T-cell (primary cell): ENCODE results near the gene EXOC4. TPM values are rescaled to one million over a fixed set of nuclear protein-coding genes. Genes with fewer than 3 reads are reported as not detected.

Experiments used
- ATAC-seq, 4 experiments: fragments of 200-7000 bp in 3 of 4; fragments of 150-1000 bp in 1 of 4; cut with Tn5 transposase; replicated peaks in 1 of 4; 1 replicate in 3 of 4; 2 replicates in 1 of 4; pipeline ENCODE4 v1.10.0; 2021; ENCODE audit warnings: moderate library complexity in 3 of 4, mild to moderate bottlenecking in 2 of 4, moderate number of reproducible peaks in 1 of 4
- CTCF ChIA-PET, 2 donors: fragments of 300-600 bp; sonication (Branson Sonifier 250); formaldehyde crosslinking; loops; one replicate each; lab custom pipeline; 2022; ENCODE audit warnings: antibody characterized with exemption in 2 of 2; lab: Charles Lee
- POLR2A ChIA-PET, 2 donors: fragments of 300-600 bp; sonication (Branson Sonifier 250); formaldehyde crosslinking; loops; one replicate each; lab custom pipeline; 2022; ENCODE audit warnings: antibody characterized with exemption in 2 of 2; lab: Charles Lee
- DNase-seq, 35 experiments: peaks; one replicate each; pipeline versions ENCODE4 v3.0.0 to v3.0.0-alpha.2; 2013 to 2023
- H3K27ac ChIP-seq: one replicate; pipeline ENCODE4 v1.5.1; 2013; ENCODE audit warnings: low read length
- H3K27me3 ChIP-seq, 2 experiments: replicated peaks in 1 of 2; 1 replicate in 1 of 2; 2 replicates in 1 of 2; pipeline versions ENCODE4 v1.6.1 to v1.7.0; 2013; ENCODE audit warnings: low read length in 1 of 2, mixed read lengths in 1 of 2; ENCODE audit not compliant: control insufficient read depth in 2 of 2, insufficient read depth in 2 of 2; ENCODE audit errors: extremely low read depth in 1 of 2
- H3K36me3 ChIP-seq, 2 donors: 1 replicate in 1 of 2; 2 replicates in 1 of 2; pipeline versions ENCODE4 v1.6.1 to v1.7.0; 2013; ENCODE audit warnings: low read length in 1 of 2; ENCODE audit not compliant: control insufficient read depth in 2 of 2, insufficient read depth in 1 of 2; ENCODE audit errors: extremely low read depth in 1 of 2
- H3K4me1 ChIP-seq, 2 experiments: 1 replicate in 1 of 2; 2 replicates in 1 of 2; pipeline versions ENCODE4 v1.6.1 to v1.7.0; 2013; ENCODE audit warnings: low read length in 2 of 2, mixed read lengths in 1 of 2; ENCODE audit not compliant: insufficient read depth in 2 of 2, control insufficient read depth in 1 of 2; ENCODE audit errors: extremely low read depth in 1 of 2
- H3K4me3 ChIP-seq, 2 donors: 1 replicate in 1 of 2; 2 replicates in 1 of 2; pipeline versions ENCODE4 v1.5.1 to v1.7.0; 2013; ENCODE audit warnings: mild to moderate bottlenecking in 2 of 2, low read length in 1 of 2, moderate library complexity in 1 of 2; ENCODE audit not compliant: control insufficient read depth in 1 of 2; ENCODE audit errors: extremely low read depth in 1 of 2
- H3K9me3 ChIP-seq: 2 replicates; pipeline ENCODE4 v1.7.0; 2013
- H3K27ac Mint-ChIP-seq, 2 donors: one replicate each; pipeline ENCODE4 v1.8.0; 2020 to 2021; ENCODE audit warnings: mild to moderate bottlenecking in 2 of 2, mixed read lengths in 2 of 2
- H3K27me3 Mint-ChIP-seq, 2 donors: one replicate each; pipeline ENCODE4 v1.8.0; 2021 to 2022; ENCODE audit warnings: mixed read lengths in 2 of 2
- H3K36me3 Mint-ChIP-seq: one replicate; pipeline ENCODE4 v1.8.0; 2021; ENCODE audit warnings: mixed read lengths
- H3K4me1 Mint-ChIP-seq, 3 donors: one replicate each; pipeline ENCODE4 v1.8.0; 2020 to 2022; ENCODE audit warnings: mixed read lengths in 3 of 3, mild to moderate bottlenecking in 1 of 3
- H3K4me3 Mint-ChIP-seq, 3 donors: one replicate each; pipeline ENCODE4 v1.8.0; 2020 to 2022; ENCODE audit warnings: mild to moderate bottlenecking in 3 of 3, mixed read lengths in 3 of 3, moderate library complexity in 3 of 3
- H3K9me3 Mint-ChIP-seq, 3 donors: one replicate each; pipeline ENCODE4 v1.8.0; 2020 to 2022; ENCODE audit warnings: mixed read lengths in 3 of 3
- WGBS: methylation state at CpG from one replicate; pipeline ENCODE4 v1.1.5; 2013; ENCODE audit warnings: missing lambda C conversion rate; ENCODE audit not compliant: insufficient coverage; 5-methylcytosine and 5-hydroxymethylcytosine counted together
- total RNA-seq, 35 experiments: library from RNA in 6 of 35; stranded (reverse) in 6 of 35; fragments of 120-200 nt in 1 of 35; gene quantifications; one replicate each; pipeline versions ENCODE4 v1.2.1 to v1.2.4 and lab custom pipeline; 2013 to 2026

EXOC4 gene
- total RNA-seq, 5 donors from 2014 or later (not counting 1 experiment from before 2014, with no cell fraction given) = 58.2 to 108 (median 64.8) TPM

DNA sequence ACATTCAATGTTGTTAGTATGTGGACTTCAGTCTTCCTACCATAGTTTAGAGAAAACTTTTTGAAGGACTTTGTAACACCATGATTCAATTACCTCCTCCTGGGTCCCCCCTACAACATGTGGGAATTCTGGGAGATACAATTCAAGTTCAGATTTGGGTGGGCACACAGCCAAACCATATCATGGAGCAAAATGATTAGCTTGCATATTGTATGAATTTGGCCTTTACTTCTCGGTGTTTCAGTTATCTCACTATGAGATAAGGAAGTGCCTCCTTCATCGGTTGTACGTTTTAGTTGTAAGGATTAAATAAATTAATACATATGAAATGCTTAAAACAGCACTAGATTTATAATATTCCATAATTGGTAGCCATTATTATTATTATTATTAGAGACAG, 428.7 kb downstream of the EXOC4 start:
- peaks cover 45% of the 10 kb centered on the region for H3K36me3 Mint-ChIP-seq
- H3K4me3 Mint-ChIP-seq = no peak overlapping the region
- no CpG with 5 or more reads among the region's 3 CpGs for WGBS
- H3K27me3 Mint-ChIP-seq = no peaks in the 10 kb centered on the region
- ATAC-seq (no peak), DNase-seq (no peak)
- POLR2A ChIA-PET = no interaction called here
- Histone ChIP-seq H3K27ac (no peak overlapping the region), H3K4me1 (no peaks in the 10 kb centered on the region), H3K4me3 (no peak overlapping the region), H3K36me3 (no peaks in the 10 kb centered on the region), H3K9me3 (no peaks in the 10 kb centered on the region), H3K27me3 (no peaks in the 10 kb centered on the region)
- H3K9me3 Mint-ChIP-seq = no peaks in the 10 kb centered on the region
- H3K4me1 Mint-ChIP-seq = no peaks in the 10 kb centered on the region
- H3K27ac Mint-ChIP-seq = no peak overlapping the region
- CTCF ChIA-PET = no interaction called here

DNA sequence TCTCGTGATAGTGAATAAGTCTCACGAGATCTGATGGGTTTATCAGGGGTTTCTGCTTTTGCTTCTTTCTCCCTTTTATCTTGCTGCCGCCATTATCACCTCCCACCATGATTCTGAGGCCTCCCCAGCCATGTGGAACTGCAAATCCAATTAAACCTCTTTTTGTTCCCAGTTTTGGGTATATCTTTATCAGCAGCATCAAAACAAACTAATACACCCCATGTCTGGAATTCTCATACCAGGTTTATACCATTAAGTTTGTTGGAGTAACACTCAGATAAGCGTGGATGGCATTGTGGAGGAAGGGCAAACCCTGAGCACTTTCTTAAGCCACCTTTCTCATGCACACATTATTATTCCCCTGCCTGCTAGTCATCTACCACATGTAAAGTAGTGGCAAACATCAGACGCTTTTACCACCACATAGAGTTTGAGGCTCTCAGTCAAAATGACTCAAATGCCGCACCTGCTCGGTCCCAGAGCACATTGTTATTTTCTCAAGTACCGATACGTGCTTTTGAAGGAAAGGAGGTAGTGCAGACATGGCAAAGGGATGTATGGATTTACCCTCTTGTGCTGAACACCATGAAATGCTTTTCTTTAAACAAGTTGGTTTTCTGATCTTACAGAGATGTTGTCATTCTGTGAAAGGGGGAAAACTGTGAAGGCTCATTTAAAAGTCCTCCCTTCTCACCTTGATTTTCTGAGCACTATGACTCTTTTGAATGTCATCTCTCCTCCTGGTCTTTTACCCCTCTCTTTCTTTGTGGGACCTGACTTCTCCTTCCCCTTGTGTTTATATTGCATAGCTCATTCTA, 429.7 kb downstream of the EXOC4 start:
- ChIA-PET CTCF (interaction anchor here in 1 of 2 donors (0.7 kb wide), 1 partner anchor 450 kb away, joined by 3 read pairs; no protein-coding TSS in a partner anchor), POLR2A (no interaction called here)
- 42% methylated on average over 3 of the region's 9 CpGs for WGBS
- no peak overlapping the region for H3K4me3 ChIP-seq
- H3K36me3 Mint-ChIP-seq = peaks cover 48% of the 10 kb centered on the region
- H3K4me1 ChIP-seq = no peaks in the 10 kb centered on the region
- DNase-seq (no peak), ATAC-seq (no peak)
- H3K27me3 ChIP-seq = no peaks in the 10 kb centered on the region
- no peaks in the 10 kb centered on the region for H3K9me3 Mint-ChIP-seq
- no peaks in the 10 kb centered on the region for H3K4me1 Mint-ChIP-seq
- no peaks in the 10 kb centered on the region for H3K27me3 Mint-ChIP-seq
- H3K4me3 Mint-ChIP-seq = no peak overlapping the region
- H3K27ac Mint-ChIP-seq = no peak overlapping the region
- H3K27ac ChIP-seq = no peak overlapping the region
- no peaks in the 10 kb centered on the region for H3K36me3 ChIP-seq
- no peaks in the 10 kb centered on the region for H3K9me3 ChIP-seq

DNA sequence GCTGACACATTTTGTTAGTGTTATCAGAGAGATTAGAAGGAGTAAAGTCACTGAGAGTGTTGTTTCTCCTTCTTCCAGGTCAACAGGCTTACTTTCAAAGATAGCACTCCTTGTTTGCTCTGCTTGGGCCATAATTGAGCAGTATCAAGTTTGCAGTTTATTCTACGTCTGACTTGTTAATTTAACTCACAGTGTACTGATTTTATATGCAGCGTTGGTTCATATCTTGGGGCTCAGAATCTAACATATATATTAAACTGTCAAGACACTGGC, 430.2 kb downstream of the EXOC4 start:
- Mint-ChIP-seq H3K27me3 (no peaks in the 10 kb centered on the region), H3K4me1 (no peaks in the 10 kb centered on the region), H3K9me3 (no peaks in the 10 kb centered on the region), H3K4me3 (no peak overlapping the region), H3K27ac (no peak overlapping the region), H3K36me3 (peaks cover 48% of the 10 kb centered on the region)
- POLR2A ChIA-PET = interaction anchor here in 1 of 2 donors (0.6 kb wide), 1 partner anchor 125 kb away, joined by 3 read pairs; no protein-coding TSS in a partner anchor
- H3K36me3 ChIP-seq = no peaks in the 10 kb centered on the region
- DNase-seq (no peak), ATAC-seq (no peak)
- CTCF ChIA-PET = interaction anchor here in 1 of 2 donors (0.7 kb wide), 1 partner anchor 450 kb away, joined by 3 read pairs; no protein-coding TSS in a partner anchor
- H3K27me3 ChIP-seq = no peaks in the 10 kb centered on the region
- no peak overlapping the region for H3K4me3 ChIP-seq
- no peaks in the 10 kb centered on the region for H3K4me1 ChIP-seq
- WGBS = no CpG with 5 or more reads among the region's 2 CpGs
- no peak overlapping the region for H3K27ac ChIP-seq
- no peaks in the 10 kb centered on the region for H3K9me3 ChIP-seq

DNA sequence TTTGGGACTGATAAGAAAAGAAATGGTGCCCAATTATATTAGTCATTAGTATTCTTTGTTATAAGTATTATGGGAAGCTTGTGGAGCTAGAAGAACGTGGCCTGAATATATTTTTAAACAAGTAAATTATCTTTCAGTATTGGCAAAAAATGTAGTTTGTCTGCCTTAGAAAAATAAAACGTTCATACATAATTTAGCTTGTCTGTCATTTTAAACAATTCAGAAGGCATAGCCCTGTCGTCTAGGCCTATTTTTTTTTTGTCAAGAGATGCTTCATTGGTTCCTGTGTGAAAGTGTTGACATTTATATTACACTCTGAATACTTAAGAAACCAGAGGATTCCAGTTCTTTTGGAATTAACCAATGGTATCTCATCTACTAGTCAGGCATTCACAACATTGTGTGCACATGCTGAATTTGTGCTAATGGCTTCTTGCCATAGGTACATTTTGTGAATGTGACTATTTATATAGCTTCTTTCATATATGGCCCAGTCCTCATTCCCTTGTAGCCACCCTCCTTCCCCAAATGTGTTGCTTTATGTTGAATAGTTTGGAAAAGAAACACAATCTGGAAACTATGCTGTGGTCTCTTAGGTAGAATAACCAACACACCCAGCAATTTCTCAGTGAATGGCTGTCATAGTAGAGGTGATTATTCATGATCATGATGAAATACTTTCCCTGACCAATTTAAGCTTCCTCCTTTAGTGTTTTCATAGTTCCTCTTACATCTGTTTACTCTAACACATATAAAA, 435.8 kb downstream of the EXOC4 start:
- Mint-ChIP-seq H3K27me3 (no peaks in the 10 kb centered on the region), H3K4me3 (no peak overlapping the region), H3K4me1 (no peaks in the 10 kb centered on the region), H3K27ac (no peak overlapping the region), H3K9me3 (no peaks in the 10 kb centered on the region), H3K36me3 (peaks cover 43% of the 10 kb centered on the region)
- no peaks in the 10 kb centered on the region for H3K36me3 ChIP-seq
- H3K4me3 ChIP-seq = no peak overlapping the region
- no peaks in the 10 kb centered on the region for H3K27me3 ChIP-seq
- DNase-seq (no peak), ATAC-seq (no peak)
- no peaks in the 10 kb centered on the region for H3K9me3 ChIP-seq
- H3K4me1 ChIP-seq = no peaks in the 10 kb centered on the region
- no CpG with 5 or more reads among the region's 3 CpGs for WGBS
- H3K27ac ChIP-seq = no peak overlapping the region
- POLR2A ChIA-PET = interaction anchor here in 1 of 2 donors (0.6 kb wide), 1 partner anchor 22 kb away, joined by 3 read pairs; no protein-coding TSS in a partner anchor
- CTCF ChIA-PET = interaction anchor here in 1 of 2 donors (0.7 kb wide), 1 partner anchor 114 kb away, joined by 3 read pairs; no protein-coding TSS in a partner anchor

DNA sequence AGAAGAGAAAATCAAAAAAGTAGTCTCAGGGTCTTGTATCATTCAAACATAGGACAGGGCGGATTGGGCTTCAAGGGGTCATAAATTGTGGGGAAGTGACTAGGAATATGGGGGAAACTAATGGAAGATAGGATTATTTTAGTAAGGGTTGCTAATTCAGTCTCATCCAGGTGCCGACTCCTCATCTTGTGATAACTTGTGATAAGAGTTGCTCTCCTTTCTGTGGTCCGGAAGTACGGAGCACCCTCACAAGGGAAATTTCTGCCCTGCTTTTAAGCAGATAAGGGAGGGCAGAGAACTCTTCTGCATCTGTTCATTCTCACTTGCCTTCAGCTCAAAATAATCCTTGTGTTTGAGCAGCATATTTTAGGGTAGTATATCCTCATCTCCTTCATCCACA, 437.9 kb downstream of the EXOC4 start:
- no peak overlapping the region for H3K4me3 Mint-ChIP-seq
- 100% methylated on average over 1 of the region's 4 CpGs for WGBS
- Histone ChIP-seq H3K27me3 (no peaks in the 10 kb centered on the region), H3K4me3 (no peak overlapping the region), H3K4me1 (no peaks in the 10 kb centered on the region), H3K27ac (no peak overlapping the region), H3K9me3 (no peaks in the 10 kb centered on the region), H3K36me3 (no peaks in the 10 kb centered on the region)
- POLR2A ChIA-PET = no interaction called here
- DNase-seq (no peak), ATAC-seq (no peak)
- H3K27me3 Mint-ChIP-seq = no peaks in the 10 kb centered on the region
- H3K9me3 Mint-ChIP-seq = no peaks in the 10 kb centered on the region
- H3K27ac Mint-ChIP-seq = no peak overlapping the region
- H3K4me1 Mint-ChIP-seq = peaks cover 0 to 7% (median 2%) of the 10 kb centered on the region in 3 donors
- CTCF ChIA-PET = no interaction called here
- H3K36me3 Mint-ChIP-seq = peaks cover 37% of the 10 kb centered on the region

DNA sequence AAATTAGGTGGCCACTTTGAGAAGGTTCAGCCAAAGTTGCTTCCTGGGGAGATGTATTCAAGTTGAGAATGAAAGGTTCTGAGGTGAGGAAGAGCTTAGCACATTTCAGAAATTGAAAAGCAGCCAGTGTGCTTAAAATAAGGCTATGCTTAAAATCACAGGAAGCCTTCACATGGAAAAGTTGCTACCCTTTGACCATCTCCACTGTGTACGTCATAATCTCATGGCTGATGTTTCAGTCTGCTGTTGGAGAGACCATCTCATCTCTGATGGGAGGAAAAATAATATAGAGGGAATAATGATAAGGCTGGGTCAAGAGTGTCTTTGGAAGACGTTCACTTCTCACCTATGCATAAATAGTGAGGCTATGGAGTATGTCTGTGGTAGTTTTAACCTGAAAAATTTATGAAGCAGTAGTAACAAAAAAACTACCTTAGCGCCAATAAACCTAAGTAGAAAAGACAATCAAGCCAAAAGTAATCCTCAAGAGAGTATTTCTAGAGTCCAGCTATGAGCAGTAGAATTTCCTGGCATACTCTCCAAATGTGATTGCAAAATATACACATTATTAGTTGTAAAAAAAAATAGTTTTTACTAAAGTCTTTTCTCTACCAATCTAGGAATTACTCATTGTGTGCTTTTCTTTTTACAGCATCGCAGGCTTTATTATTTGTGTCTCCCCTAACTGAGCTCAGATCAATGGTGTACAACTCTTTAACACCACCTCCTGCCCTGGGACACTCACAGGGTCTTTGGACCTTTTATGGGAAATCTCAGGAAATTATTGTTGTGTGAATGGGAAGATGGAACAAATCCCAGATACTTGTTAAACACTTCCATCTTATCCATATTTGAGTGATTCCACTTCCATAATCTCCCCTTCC, 439.1 kb downstream of the EXOC4 start:
- Mint-ChIP-seq H3K27me3 (no peaks in the 10 kb centered on the region), H3K4me1 (peaks cover 0 to 13% (median 7%) of the 10 kb centered on the region in 3 donors), H3K4me3 (no peak overlapping the region), H3K36me3 (peaks cover 30% of the 10 kb centered on the region), H3K27ac (no peak overlapping the region), H3K9me3 (no peaks in the 10 kb centered on the region)
- DNase-seq = no peak
- ATAC-seq = no peak
- Histone ChIP-seq H3K27ac (no peak overlapping the region), H3K36me3 (no peaks in the 10 kb centered on the region), H3K4me3 (no peak overlapping the region), H3K27me3 (no peaks in the 10 kb centered on the region), H3K4me1 (no peaks in the 10 kb centered on the region), H3K9me3 (no peaks in the 10 kb centered on the region)
- ChIA-PET POLR2A (no interaction called here), CTCF (no interaction called here)
- WGBS = no CpG with 5 or more reads among the region's 4 CpGs
